SU-DHL-6 (cell line): Measurements from ENCODE around the gene ACVRL1.

ENCODE experiments used
- EZH2phosphoT487 ChIP-seq: fragments of 200-600 bp; sonication (generic), shearing (Covaris generic); conservative IDR thresholded peaks from 2 replicates; pipeline ENCODE4 v1.6.1; 2018; ENCODE audit warnings: mild to moderate bottlenecking, antibody characterized with exemption, low read length, moderate library complexity, mixed read lengths
- TF ChIP-seq, protein P1 (sequence below): fragments of 200-600 bp; sonication (generic); IDR thresholded peaks from one replicate; pipeline ENCODE4 v1.5.1; 2017; ENCODE audit warnings: antibody characterized with exemption, mild to moderate bottlenecking, low read length, moderate library complexity; ENCODE audit not compliant: insufficient read depth, poor library complexity, severe bottlenecking

- TF ChIP-seq, protein P1, sequence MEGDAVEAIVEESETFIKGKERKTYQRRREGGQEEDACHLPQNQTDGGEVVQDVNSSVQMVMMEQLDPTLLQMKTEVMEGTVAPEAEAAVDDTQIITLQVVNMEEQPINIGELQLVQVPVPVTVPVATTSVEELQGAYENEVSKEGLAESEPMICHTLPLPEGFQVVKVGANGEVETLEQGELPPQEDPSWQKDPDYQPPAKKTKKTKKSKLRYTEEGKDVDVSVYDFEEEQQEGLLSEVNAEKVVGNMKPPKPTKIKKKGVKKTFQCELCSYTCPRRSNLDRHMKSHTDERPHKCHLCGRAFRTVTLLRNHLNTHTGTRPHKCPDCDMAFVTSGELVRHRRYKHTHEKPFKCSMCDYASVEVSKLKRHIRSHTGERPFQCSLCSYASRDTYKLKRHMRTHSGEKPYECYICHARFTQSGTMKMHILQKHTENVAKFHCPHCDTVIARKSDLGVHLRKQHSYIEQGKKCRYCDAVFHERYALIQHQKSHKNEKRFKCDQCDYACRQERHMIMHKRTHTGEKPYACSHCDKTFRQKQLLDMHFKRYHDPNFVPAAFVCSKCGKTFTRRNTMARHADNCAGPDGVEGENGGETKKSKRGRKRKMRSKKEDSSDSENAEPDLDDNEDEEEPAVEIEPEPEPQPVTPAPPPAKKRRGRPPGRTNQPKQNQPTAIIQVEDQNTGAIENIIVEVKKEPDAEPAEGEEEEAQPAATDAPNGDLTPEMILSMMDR: no peak
- TF ChIP-seq EZH2phosphoT487: no peak
Measured at GRCh38 chr12:51895378-51896135, 11.7 kb upstream of the ACVRL1 start.
